ENCODE measurements around the gene C2orf74. TPM values are rescaled to one million over a fixed set of nuclear protein-coding genes. Genes with fewer than 3 reads are reported as not detected.
"Not testable (repeated sequence)": the region's sequence is repeated elsewhere in the genome, so short reads cannot be mapped to it uniquely, and the experiment has no call there.

The C2orf74 gene
- total RNA-seq, 1 experiment from 2014 or later, result 17.1 TPM

DNA sequence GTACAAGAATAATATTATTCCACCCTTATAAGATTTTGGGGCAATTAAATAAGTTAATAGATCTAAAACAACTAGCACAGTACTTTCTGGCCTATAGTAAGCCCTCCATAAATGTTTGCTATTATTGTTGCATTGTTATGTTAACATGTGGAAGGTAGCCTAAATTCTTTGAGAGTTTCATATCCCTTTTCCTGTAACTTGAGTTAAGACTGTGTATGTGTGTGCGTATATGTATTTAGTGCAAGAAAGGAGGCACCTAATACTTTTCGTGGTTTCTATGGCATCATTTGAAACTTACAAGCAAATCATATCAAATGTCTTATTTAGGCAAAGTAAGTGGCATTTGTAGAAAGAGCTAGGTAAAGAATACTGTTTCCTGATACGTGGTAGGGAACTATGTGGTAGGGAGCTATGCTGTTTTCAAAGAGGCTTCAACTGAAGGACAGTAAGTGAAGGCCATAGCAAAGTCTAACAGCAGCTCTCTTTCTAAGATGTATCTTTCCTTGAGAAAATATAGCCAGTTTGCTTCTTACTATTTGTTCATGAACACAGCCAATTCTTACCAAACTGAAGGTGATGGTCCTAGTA is 36.8 kb upstream of the C2orf74 start:
- no peak overlapping the region for H3K27ac Mint-ChIP-seq (ENCODE audit: unreplicated experiment)
- no peaks in the 10 kb centered on the region for H3K36me3 Mint-ChIP-seq (ENCODE audit: insufficient read depth, unreplicated experiment)
- no peaks in the 10 kb centered on the region for H3K27me3 Mint-ChIP-seq (ENCODE audit: unreplicated experiment)
- DNase-seq, result no peak
- no peak overlapping the region for H3K4me3 Mint-ChIP-seq (ENCODE audit: low read depth, unreplicated experiment)
- CTCF ChIA-PET, result no interaction called here
- no peaks in the 10 kb centered on the region for H3K4me1 Mint-ChIP-seq (ENCODE audit: low read depth, unreplicated experiment)
- TF ChIP-seq, protein P1, sequence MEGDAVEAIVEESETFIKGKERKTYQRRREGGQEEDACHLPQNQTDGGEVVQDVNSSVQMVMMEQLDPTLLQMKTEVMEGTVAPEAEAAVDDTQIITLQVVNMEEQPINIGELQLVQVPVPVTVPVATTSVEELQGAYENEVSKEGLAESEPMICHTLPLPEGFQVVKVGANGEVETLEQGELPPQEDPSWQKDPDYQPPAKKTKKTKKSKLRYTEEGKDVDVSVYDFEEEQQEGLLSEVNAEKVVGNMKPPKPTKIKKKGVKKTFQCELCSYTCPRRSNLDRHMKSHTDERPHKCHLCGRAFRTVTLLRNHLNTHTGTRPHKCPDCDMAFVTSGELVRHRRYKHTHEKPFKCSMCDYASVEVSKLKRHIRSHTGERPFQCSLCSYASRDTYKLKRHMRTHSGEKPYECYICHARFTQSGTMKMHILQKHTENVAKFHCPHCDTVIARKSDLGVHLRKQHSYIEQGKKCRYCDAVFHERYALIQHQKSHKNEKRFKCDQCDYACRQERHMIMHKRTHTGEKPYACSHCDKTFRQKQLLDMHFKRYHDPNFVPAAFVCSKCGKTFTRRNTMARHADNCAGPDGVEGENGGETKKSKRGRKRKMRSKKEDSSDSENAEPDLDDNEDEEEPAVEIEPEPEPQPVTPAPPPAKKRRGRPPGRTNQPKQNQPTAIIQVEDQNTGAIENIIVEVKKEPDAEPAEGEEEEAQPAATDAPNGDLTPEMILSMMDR (IDR thresholded peaks at IDR 0.05; ENCODE audit: unreplicated experiment), result no peak
- peaks cover 3% of the 10 kb centered on the region for H3K9me3 Mint-ChIP-seq (ENCODE audit: low read depth, unreplicated experiment)
- no TSS peak for BruUV-seq (replicated peaks)
- intact Hi-C loops (cut with micrococcal nuclease; ENCODE audit: unreplicated experiment), result no loop called here

GRCh38 chr2:61125798-61126197 is 36.2 kb upstream of the C2orf74 start:
- intact Hi-C loops (cut with micrococcal nuclease; ENCODE audit: unreplicated experiment), result no loop called here
- BruUV-seq (replicated peaks), result no TSS peak
- Mint-ChIP-seq H3K27me3 (ENCODE audit: unreplicated experiment) (no peaks in the 10 kb centered on the region), H3K36me3 (ENCODE audit: insufficient read depth, unreplicated experiment) (no peaks in the 10 kb centered on the region), H3K4me1 (ENCODE audit: low read depth, unreplicated experiment) (no peaks in the 10 kb centered on the region), H3K9me3 (ENCODE audit: low read depth, unreplicated experiment) (peaks cover 3% of the 10 kb centered on the region), H3K4me3 (ENCODE audit: low read depth, unreplicated experiment) (no peak overlapping the region), H3K27ac (ENCODE audit: unreplicated experiment) (no peak overlapping the region)
- TF ChIP-seq, protein P1 (IDR thresholded peaks at IDR 0.05; ENCODE audit: unreplicated experiment), result no peak
- CTCF ChIA-PET, result no interaction called here
- DNase-seq, result no peak

DNA sequence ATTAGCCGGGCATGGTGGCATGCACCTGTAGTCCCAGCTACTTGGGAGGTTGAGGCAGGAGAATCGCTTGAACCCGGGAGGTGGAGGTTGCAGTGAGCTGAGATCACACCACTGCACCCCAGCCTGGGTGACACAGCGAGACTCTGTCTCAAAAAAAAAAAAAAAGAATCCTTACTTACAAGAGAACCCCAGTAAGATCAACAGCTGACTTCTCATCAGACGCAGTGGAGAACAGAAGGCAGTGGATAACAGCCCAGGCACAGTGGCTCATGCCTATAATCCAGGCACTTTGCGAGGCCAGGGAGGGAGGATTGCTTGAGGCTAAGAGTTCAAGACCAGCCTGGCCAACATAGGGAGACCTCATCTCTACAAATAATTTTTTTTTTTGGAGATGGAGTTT is 33.9 kb upstream of the C2orf74 start:
- intact Hi-C loops (cut with micrococcal nuclease; ENCODE audit: unreplicated experiment); H3K27ac Mint-ChIP-seq (ENCODE audit: unreplicated experiment): not testable (repeated sequence)

DNA sequence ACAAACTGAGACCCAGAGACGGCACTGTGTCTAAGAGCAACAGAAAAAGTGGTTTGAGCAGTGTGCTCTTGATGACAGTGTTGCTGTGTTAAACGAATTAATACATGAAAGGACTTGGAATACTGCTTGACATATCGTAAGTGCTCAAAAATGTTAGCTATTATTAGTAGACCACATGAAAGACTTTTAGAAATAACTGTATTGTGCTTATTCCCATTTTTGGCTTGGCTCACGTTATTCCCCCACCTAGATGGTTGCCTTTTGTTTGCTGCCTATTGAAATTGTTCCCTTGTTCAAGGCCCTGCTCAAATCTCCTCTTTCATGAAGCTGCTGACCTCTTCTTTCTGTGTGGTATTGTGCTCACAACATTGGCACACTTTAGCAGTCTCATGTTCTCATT is 27.8 kb upstream of the C2orf74 start:
- no peak for DNase-seq
- TF ChIP-seq, protein P1 (IDR thresholded peaks at IDR 0.05; ENCODE audit: unreplicated experiment), result no peak
- no peaks in the 10 kb centered on the region for H3K9me3 Mint-ChIP-seq (ENCODE audit: low read depth, unreplicated experiment)
- H3K36me3 Mint-ChIP-seq (ENCODE audit: insufficient read depth, unreplicated experiment), result no peaks in the 10 kb centered on the region
- BruUV-seq (replicated peaks), result no TSS peak
- CTCF ChIA-PET, result no interaction called here
- intact Hi-C loops (cut with micrococcal nuclease; ENCODE audit: unreplicated experiment), result no loop called here
- no peak overlapping the region for H3K27ac Mint-ChIP-seq (ENCODE audit: unreplicated experiment)
- no peaks in the 10 kb centered on the region for H3K4me1 Mint-ChIP-seq (ENCODE audit: low read depth, unreplicated experiment)
- no peaks in the 10 kb centered on the region for H3K27me3 Mint-ChIP-seq (ENCODE audit: unreplicated experiment)
- H3K4me3 Mint-ChIP-seq (ENCODE audit: low read depth, unreplicated experiment), result no peak overlapping the region

More for the DNA sequence above, 33.9 kb upstream of the C2orf74 start:
- H3K9me3 Mint-ChIP-seq (ENCODE audit: low read depth, unreplicated experiment); BruUV-seq (replicated peaks); H3K27me3 Mint-ChIP-seq (ENCODE audit: unreplicated experiment); DNase-seq; H3K36me3 Mint-ChIP-seq (ENCODE audit: insufficient read depth, unreplicated experiment); CTCF ChIA-PET; H3K4me1 Mint-ChIP-seq (ENCODE audit: low read depth, unreplicated experiment); H3K4me3 Mint-ChIP-seq (ENCODE audit: low read depth, unreplicated experiment): not testable (repeated sequence)

DNA sequence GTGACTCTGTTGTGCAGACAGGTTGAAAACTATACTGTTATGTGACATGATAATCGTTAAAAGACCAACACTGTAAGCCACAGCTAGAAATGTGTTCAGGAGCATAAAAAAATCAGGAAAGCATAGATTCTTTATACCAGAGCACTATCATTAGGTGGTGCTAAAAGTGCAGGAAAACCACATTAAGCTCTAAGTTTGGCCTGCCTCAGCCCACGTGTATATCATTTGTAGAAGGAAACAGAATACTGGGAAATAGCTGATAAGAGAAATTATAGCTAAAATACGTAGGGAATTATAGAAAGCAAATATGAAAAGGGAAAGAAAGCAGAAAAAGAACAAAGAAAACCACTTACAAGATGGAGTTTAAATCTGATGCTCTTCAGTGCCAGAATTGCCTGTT is 26.5 kb upstream of the C2orf74 start:
- intact Hi-C loops (cut with micrococcal nuclease; ENCODE audit: unreplicated experiment), result loop anchor here (5.0 kb wide), 1 partner anchor 777 kb away; no protein-coding TSS in a partner anchor
- no peak for DNase-seq
- H3K27ac Mint-ChIP-seq (ENCODE audit: unreplicated experiment), result no peak overlapping the region
- CTCF ChIA-PET, result interaction anchor here (0.8 to 1.1 kb wide), 2 partner anchors 10 to 83 kb away, joined by 3 read pairs; no protein-coding TSS in a partner anchor
- no TSS peak for BruUV-seq (replicated peaks)
- no peaks in the 10 kb centered on the region for H3K9me3 Mint-ChIP-seq (ENCODE audit: low read depth, unreplicated experiment)
- TF ChIP-seq, protein P1 (IDR thresholded peaks at IDR 0.05; ENCODE audit: unreplicated experiment), result no peak
- no peaks in the 10 kb centered on the region for H3K27me3 Mint-ChIP-seq (ENCODE audit: unreplicated experiment)
- H3K36me3 Mint-ChIP-seq (ENCODE audit: insufficient read depth, unreplicated experiment), result no peaks in the 10 kb centered on the region
- no peaks in the 10 kb centered on the region for H3K4me1 Mint-ChIP-seq (ENCODE audit: low read depth, unreplicated experiment)
- no peak overlapping the region for H3K4me3 Mint-ChIP-seq (ENCODE audit: low read depth, unreplicated experiment)
